Measurements from ENCODE around the gene PLB1.
A peak's percentile ranks its signal among the peaks of the same experiment; 100 is the strongest.

PLB1 gene

GRCh38 chr2:28564346-28564745 is 68.5 kb downstream of the PLB1 start:
- DNase-seq = no peak

GRCh38 chr2:28565033-28565432 is 69.2 kb downstream of the PLB1 start:
- no peak for DNase-seq

- DNase-seq = no peak
Observed at GRCh38 chr2:28565720-28566295, 69.9 kb downstream of the PLB1 start.

- DNase-seq = peak in 57 of 58 donors; percentile 32 to 91 (median 76)
Observed at GRCh38 chr2:28566521-28567041, 70.7 kb downstream of the PLB1 start.

- DNase-seq = peak in 28 of 58 donors; percentile 18 to 72 (median 54)
Observed at GRCh38 chr2:28567061-28567471, 71.2 kb downstream of the PLB1 start.

- no peak for DNase-seq
Observed at GRCh38 chr2:28568036-28568435, 72.2 kb downstream of the PLB1 start.

- no peak for DNase-seq
Observed at GRCh38 chr2:28568533-28568932, 72.7 kb downstream of the PLB1 start.

GRCh38 chr2:28570431-28570830 is 74.6 kb downstream of the PLB1 start:
- DNase-seq = no peak

- no peak for DNase-seq
Observed at GRCh38 chr2:28576714-28577113, 80.9 kb downstream of the PLB1 start.

- no peak for DNase-seq
Observed at GRCh38 chr2:28577791-28578680, 82.2 kb downstream of the PLB1 start.

GRCh38 chr2:28578774-28579173 is 82.9 kb downstream of the PLB1 start:
- no peak for DNase-seq

- DNase-seq = no peak
Observed at GRCh38 chr2:28579606-28580005, 83.7 kb downstream of the PLB1 start.

- DNase-seq = no peak
Observed at GRCh38 chr2:28580078-28580477, 84.2 kb downstream of the PLB1 start.

- no peak for DNase-seq
Observed at GRCh38 chr2:28581312-28581711, 85.5 kb downstream of the PLB1 start.

- DNase-seq = no peak
Observed at GRCh38 chr2:28582152-28582551, 86.3 kb downstream of the PLB1 start.

- DNase-seq = no peak
Observed at GRCh38 chr2:28582595-28582994, 86.7 kb downstream of the PLB1 start.

GRCh38 chr2:28583899-28584553 is 88.2 kb downstream of the PLB1 start:
- DNase-seq = peak in 52 of 58 donors; percentile 19 to 89 (median 62)

GRCh38 chr2:28586867-28587266 is 91.0 kb downstream of the PLB1 start:
- DNase-seq = no peak

- DNase-seq = peak in 5 of 58 donors; percentile 15 to 31 (median 20)
Observed at GRCh38 chr2:28587526-28588291, 91.8 kb downstream of the PLB1 start.

GRCh38 chr2:28588292-28588670 is 92.4 kb downstream of the PLB1 start:
- DNase-seq = no peak

- DNase-seq = no peak
Observed at GRCh38 chr2:28589746-28590463, 94.0 kb downstream of the PLB1 start.

Measured in anterior cingulate cortex (tissue), 58 donors.